A549 (cell line): Measurements from ENCODE around the gene FOXC2. TPM values are rescaled to one million over a fixed set of nuclear protein-coding genes. Genes with fewer than 3 reads are reported as not detected.

Experiments used
- ATAC-seq, 2 experiments: fragments of 200-7000 bp in 1 of 2; fragments of >200 bp in 1 of 2; cut with Nextera tagmentation in 1 of 2; cut with Tn5 transposase in 1 of 2; 3 replicates each; pipeline versions ENCODE4 v1.8.0 to v1.9.1; 2018 to 2020; ENCODE audit warnings: mild to moderate bottlenecking in 1 of 2, moderate library complexity in 1 of 2
- CTCF ChIA-PET: fragments of 300-600 bp; sonication (Branson Sonifier 250); formaldehyde crosslinking; extraction: SDS; loops from one replicate; lab custom pipeline; 2021; ENCODE audit warnings: antibody characterized with exemption, inconsistent platforms; lab: Yijun Ruan, JAX
- POLR2A ChIA-PET: fragments of 350-600 bp; formaldehyde crosslinking; extraction: SDS; loops from one replicate; lab custom pipeline; 2021; ENCODE audit warnings: antibody characterized with exemption, inconsistent platforms; lab: Yijun Ruan, JAX
- DNase-seq, 2 experiments: peaks; one replicate each; pipeline versions ENCODE4 v3.0.0 to v3.0.0-alpha.2; 2011 to 2016; ENCODE audit warnings: low read depth in 1 of 2, low spot score in 1 of 2
- FAIRE-seq: peaks from 2 replicates; lab custom pipeline; 2011; peaks lifted over from hg19 to GRCh38; lab: Jason Lieb, UNC
- H3K27ac ChIP-seq, 2 experiments: fragments of >200 bp; sonication (Bioruptor Twin); formaldehyde crosslinking; 3 replicates each; pipeline ENCODE4 v1.5.1; 2016 to 2017
- H3K4me1 ChIP-seq: fragments of >200 bp; sonication (Bioruptor Twin); formaldehyde crosslinking; 3 replicates; pipeline ENCODE4 v1.6.1; 2016
- H3K4me2 ChIP-seq: fragments of >200 bp; sonication (Bioruptor Twin); formaldehyde crosslinking; 3 replicates; pipeline ENCODE4 v1.6.1; 2016
- H3K4me3 ChIP-seq: fragments of >200 bp; sonication (Bioruptor Twin); formaldehyde crosslinking; 3 replicates; pipeline ENCODE4 v1.5.1; 2016
- H3K9me3 ChIP-seq: fragments of >200 bp; sonication (Bioruptor Twin); formaldehyde crosslinking; 3 replicates; pipeline ENCODE4 v1.6.1; 2016
- BCL3 ChIP-seq: fragments of >200 bp; sonication (Bioruptor Twin); formaldehyde crosslinking; IDR thresholded peaks from 3 replicates; pipeline ENCODE4 v1.6.1; 2016
- BHLHE40 ChIP-seq: IDR thresholded peaks from 2 replicates; pipeline ENCODE4 v1.6.1; 2012; ENCODE audit warnings: low read depth, low read length, inconsistent platforms
- CBX8 ChIP-seq: fragments of 200-600 bp; sonication (generic); IDR thresholded peaks from 2 replicates; pipeline ENCODE4 v1.6.1; 2016
- CHD2 ChIP-seq: fragments of 150-350 bp; IDR thresholded peaks from 2 replicates; pipeline ENCODE4 v1.6.1; 2014; ENCODE audit warnings: low read length; ENCODE audit not compliant: partially characterized antibody
- CHD4 ChIP-seq: fragments of 200-600 bp; sonication (generic); IDR thresholded peaks from 2 replicates; pipeline ENCODE4 v1.6.1; 2016; ENCODE audit warnings: antibody characterized with exemption, mild to moderate bottlenecking, borderline replicate concordance
- CTCF ChIP-seq: fragments of >200 bp; sonication (Bioruptor Twin); formaldehyde crosslinking; IDR thresholded peaks from 3 replicates; pipeline ENCODE4 v1.5.1; 2016
- EHF ChIP-seq: fragments of 250-450 bp; sonication (Bioruptor Pico); IDR thresholded peaks from 2 replicates; pipeline ENCODE4 v1.5.0; 2020; ENCODE audit warnings: mild to moderate bottlenecking
- EP300 ChIP-seq, 2 experiments: fragments of >200 bp; sonication (Bioruptor Twin); formaldehyde crosslinking; IDR thresholded peaks; 2 replicates in 1 of 2; 3 replicates in 1 of 2; pipeline ENCODE4 v1.6.1; 2016 to 2017
- ESRRA ChIP-seq: fragments of 150-350 bp; IDR thresholded peaks from 2 replicates; pipeline ENCODE4 v1.6.1; 2014; ENCODE audit warnings: mild to moderate bottlenecking, low read length, borderline replicate concordance
- HEYL ChIP-seq: fragments of 250-450 bp; sonication (Bioruptor Pico); IDR thresholded peaks from 2 replicates; pipeline ENCODE4 v1.8.0; 2021; ENCODE audit warnings: mild to moderate bottlenecking, moderate library complexity
- HOXB5 ChIP-seq: fragments of 250-450 bp; sonication (Bioruptor Pico); IDR thresholded peaks from 2 replicates; pipeline ENCODE4 v1.5.0; 2020; ENCODE audit warnings: mild to moderate bottlenecking, moderate library complexity
- JUNB ChIP-seq: fragments of >200 bp; sonication (Bioruptor Twin); formaldehyde crosslinking; IDR thresholded peaks from 2 replicates; pipeline ENCODE4 v1.6.1; 2016
- MAX ChIP-seq: IDR thresholded peaks from 2 replicates; pipeline ENCODE4 v1.6.1; 2012
- MYC ChIP-seq: IDR thresholded peaks from 2 replicates; pipeline ENCODE4 v1.6.1; 2012; ENCODE audit warnings: mild to moderate bottlenecking, inconsistent platforms, low read length, improper control_type of control experiment, borderline replicate concordance
- NFE2L2 ChIP-seq: fragments of 150-350 bp; conservative IDR thresholded peaks from 2 replicates; pipeline ENCODE4 v1.6.1; 2014; ENCODE audit warnings: low read length
- RAD21 ChIP-seq, 2 experiments: fragments of >200 bp in 1 of 2; sonication (Bioruptor Twin) in 1 of 2; formaldehyde crosslinking in 1 of 2; IDR thresholded peaks in 1 of 2; conservative IDR thresholded peaks in 1 of 2; 2 replicates in 1 of 2; 3 replicates in 1 of 2; pipeline ENCODE4 v1.6.1; 2012 to 2018; ENCODE audit warnings: inconsistent platforms in 1 of 2
- SMC3 ChIP-seq: fragments of >200 bp; sonication (Bioruptor Twin); formaldehyde crosslinking; IDR thresholded peaks from 3 replicates; pipeline ENCODE4 v1.6.1; 2018; ENCODE audit warnings: inconsistent platforms
- SREBF2 ChIP-seq: fragments of 450-650 bp; IDR thresholded peaks from 2 replicates; pipeline ENCODE4 v1.6.1; 2014; ENCODE audit warnings: mild to moderate bottlenecking, moderate library complexity
- ZNF302 ChIP-seq: fragments of 250-450 bp; sonication (Bioruptor Pico); IDR thresholded peaks from 2 replicates; pipeline ENCODE4 v1.9.0; 2021; ENCODE audit warnings: inconsistent platforms, mild to moderate bottlenecking, moderate library complexity
- WGBS: methylation state at CpG from one replicate; pipeline ENCODE4 v1.1.6; 2017; ENCODE audit errors: missing lambda C conversion rate; 5-methylcytosine and 5-hydroxymethylcytosine counted together
- polyA plus RNA-seq, 4 experiments: library from polyadenylated mRNA; depleted of rRNA in 3 of 4; stranded (reverse); fragments of >200 nt; fragmentation: RNase III in 1 of 4; extraction: RNeasy Plus Mini Kit Qiagen cat#74134 plus additional on column Dnase treatment in 1 of 4; gene quantifications; 2 replicates in 3 of 4; 3 replicates in 1 of 4; pipeline ENCODE4 v1.2.3, GENCODE V29; 2011 to 2017
- TF ChIP-seq, protein P1 (sequence below): fragments of 150-350 bp; IDR thresholded peaks from 2 replicates; pipeline ENCODE4 v1.6.1; 2014; ENCODE audit warnings: low read depth, mild to moderate bottlenecking, low read length

The FOXC2 gene
- polyA plus RNA-seq, 2 of the 4 experiments (the other 2 are of a cell fraction) = 0.06 to 0.28 TPM

GRCh38 chr16:86574646-86575045 is 8.0 kb downstream of the FOXC2 start:
- CTCF ChIA-PET = interaction anchor here (0.7 to 4.7 kb wide), 7 partner anchors 10 to 708 kb away, joined by 3 to 18 read pairs (median 3); no protein-coding TSS in a partner anchor

GRCh38 chr16:86575095-86575685 is 8.6 kb downstream of the FOXC2 start:
- Histone ChIP-seq H3K9me3 (no peaks in the 10 kb centered on the region), H3K4me1 (no peaks in the 10 kb centered on the region), H3K27ac (peak overlapping the region; percentile 71 to 82; a peak in 4 of 6 replicates), H3K4me3 (no peak overlapping the region), H3K4me2 (peak overlapping the region; percentile 69; the same call in 2 of the 3 replicates)
- CTCF ChIA-PET = interaction anchor here (0.6 to 4.7 kb wide), 17 partner anchors 11 to 707 kb away, joined by 3 to 18 read pairs (median 3); no protein-coding TSS in a partner anchor
- DNase-seq (no peak), ATAC-seq (peak in 1 of 2 experiments; percentile 16; a peak in 1 of 6 replicates), FAIRE-seq (no peak)
- POLR2A ChIA-PET = interaction anchor here (1.1 to 1.7 kb wide), 2 partner anchors 90 to 442 kb away, joined by 3 to 6 read pairs; no protein-coding TSS in a partner anchor
- WGBS = 90% methylated on average over 17 of the region's 17 CpGs
- TF ChIP-seq BCL3 (no peak), SREBF2 (no peak)

More at GRCh38 chr16:86574646-86575045, 8.0 kb downstream of the FOXC2 start:
- ATAC-seq (no peak), FAIRE-seq (no peak), DNase-seq (no peak)
- POLR2A ChIA-PET = no interaction called here
- H3K9me3 ChIP-seq = no peaks in the 10 kb centered on the region
- no peak overlapping the region for H3K4me2 ChIP-seq
- no peaks in the 10 kb centered on the region for H3K4me1 ChIP-seq
- TF ChIP-seq RAD21 (conservative IDR thresholded peaks at IDR 0.05 in 1 of 2, IDR thresholded peaks at IDR 0.05 in 1 of 2) = no peak
- TF ChIP-seq BCL3 = no peak
- WGBS = 73% methylated on average over 4 of the region's 4 CpGs
- H3K4me3 ChIP-seq = no peak overlapping the region
- H3K27ac ChIP-seq = no peak overlapping the region

DNA sequence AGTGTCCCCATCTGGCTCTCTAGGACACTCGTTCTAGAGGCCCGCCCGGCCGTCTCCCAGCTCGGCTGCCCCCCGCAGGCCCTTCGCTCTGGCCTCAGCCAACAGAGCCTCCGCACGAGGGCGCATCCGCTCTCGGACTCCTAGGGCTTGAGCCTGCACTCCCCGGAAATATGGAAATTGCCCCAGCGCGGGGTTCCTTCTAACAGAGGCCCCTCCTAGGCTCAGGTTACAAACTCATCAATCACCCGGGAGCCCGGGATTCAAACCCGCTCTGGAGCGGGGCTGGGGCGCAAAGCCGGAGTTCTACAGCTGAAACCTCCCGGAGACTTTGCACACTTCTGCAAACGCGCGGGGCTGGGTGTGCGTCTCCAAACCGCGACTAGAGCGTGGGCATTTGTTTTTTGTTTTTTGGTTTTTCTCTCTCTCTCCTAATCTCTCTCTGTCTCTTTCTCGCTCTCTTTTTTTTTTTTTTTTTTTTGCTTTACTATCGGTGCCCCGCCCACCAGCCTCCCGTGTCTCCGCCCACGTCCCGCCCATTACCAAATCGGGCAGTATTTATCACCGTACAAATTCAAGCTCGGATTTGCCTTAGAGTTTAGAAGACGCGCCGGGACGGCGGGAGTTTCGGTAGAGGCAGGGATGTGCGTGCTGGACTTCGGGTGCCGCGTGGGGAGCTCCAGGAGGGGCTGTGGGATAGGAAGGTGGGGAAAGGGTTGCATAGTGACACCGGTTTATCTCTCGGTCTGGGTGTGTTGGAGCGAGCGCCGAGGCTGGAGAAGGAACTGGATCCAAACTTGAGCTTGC is 9.3 kb downstream of the FOXC2 start:
- FAIRE-seq (no peak), DNase-seq (peak; percentile 67 to 76), ATAC-seq (peak; percentile 86 to 94)
- Histone ChIP-seq H3K4me2 (peak overlapping the region; percentile 69), H3K4me3 (peak overlapping the region; percentile 59), H3K9me3 (no peaks in the 10 kb centered on the region), H3K27ac (peak overlapping the region; percentile 71 to 82), H3K4me1 (no peaks in the 10 kb centered on the region)
- 55% methylated on average over 40 of the region's 54 CpGs for WGBS
- CTCF ChIA-PET = interaction anchor here (0.5 to 4.7 kb wide), 17 partner anchors 12 to 707 kb away, joined by 3 to 18 read pairs (median 3); no protein-coding TSS in a partner anchor
- POLR2A ChIA-PET = interaction anchor here (1.1 to 1.7 kb wide), 2 partner anchors 89 to 442 kb away, joined by 3 to 6 read pairs; no protein-coding TSS in a partner anchor
- no peak for TF ChIP-seq CBX8
- TF ChIP-seq SMC3 = peak; percentile 68
- no peak for TF ChIP-seq BCL3
- TF ChIP-seq EHF (CRISPR knock-in tag) = no peak
- peak; percentile 46; the same call in 2 of the 3 replicates for TF ChIP-seq CTCF
- TF ChIP-seq EP300 (IDR thresholded peaks at IDR 0.05) = no peak
- TF ChIP-seq ZNF302 (CRISPR knock-in tag) = no peak
- TF ChIP-seq CHD4 = no peak
- no peak for TF ChIP-seq HEYL (CRISPR knock-in tag)
- 0 out of 2 replicates have a peak, but pooled peaks have one; percentile 27 for TF ChIP-seq MAX
- TF ChIP-seq RAD21 (conservative IDR thresholded peaks at IDR 0.05 in 1 of 2, IDR thresholded peaks at IDR 0.05 in 1 of 2) = peak; percentile 42 to 63
- no peak for TF ChIP-seq ESRRA
- TF ChIP-seq HOXB5 (CRISPR knock-in tag) = peak; percentile 96
- TF ChIP-seq MYC = no peak
- TF ChIP-seq, protein P1, sequence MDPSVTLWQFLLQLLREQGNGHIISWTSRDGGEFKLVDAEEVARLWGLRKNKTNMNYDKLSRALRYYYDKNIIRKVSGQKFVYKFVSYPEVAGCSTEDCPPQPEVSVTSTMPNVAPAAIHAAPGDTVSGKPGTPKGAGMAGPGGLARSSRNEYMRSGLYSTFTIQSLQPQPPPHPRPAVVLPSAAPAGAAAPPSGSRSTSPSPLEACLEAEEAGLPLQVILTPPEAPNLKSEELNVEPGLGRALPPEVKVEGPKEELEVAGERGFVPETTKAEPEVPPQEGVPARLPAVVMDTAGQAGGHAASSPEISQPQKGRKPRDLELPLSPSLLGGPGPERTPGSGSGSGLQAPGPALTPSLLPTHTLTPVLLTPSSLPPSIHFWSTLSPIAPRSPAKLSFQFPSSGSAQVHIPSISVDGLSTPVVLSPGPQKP = no peak
- TF ChIP-seq BHLHE40 = no peak
- TF ChIP-seq JUNB = no peak
- no peak for TF ChIP-seq NFE2L2
- TF ChIP-seq CHD2 = no peak
